LNCAP (cell line): ENCODE data around the gene PDE4C.

ENCODE experiments used
- CTCF ChIP-seq: fragments of 450-650 bp; IDR thresholded peaks from 2 replicates; pipeline ENCODE4 v1.5.1; 2017; ENCODE audit warnings: mild to moderate bottlenecking

The PDE4C gene

GRCh38 chr19:18225702-18226468 is at the start of gene PDE4C:
Gene PDE4C (minus strand): TSS chr19:18226438. CDS start chr19:18226415, 23 bp downstream.
- no peak for TF ChIP-seq CTCF

GRCh38 chr19:18274781-18275356 is 48.6 kb upstream of the PDE4C start:
- TF ChIP-seq CTCF: no peak

- TF ChIP-seq CTCF: no peak
Measured at GRCh38 chr19:18274219-18274780, 48.1 kb upstream of the PDE4C start, which contains the start of gene IQCN. Gene IQCN (minus strand): TSS chr19:18274452. CDS start chr19:18269478, 4,974 bp downstream.

- TF ChIP-seq CTCF: no peak
Measured at GRCh38 chr19:18273561-18274218, 47.5 kb upstream of the PDE4C start.

GRCh38 chr19:18271433-18271841 is 45.2 kb upstream of the PDE4C start:
- TF ChIP-seq CTCF: no peak

GRCh38 chr19:18270326-18270725 is 44.1 kb upstream of the PDE4C start:
- TF ChIP-seq CTCF: no peak

- TF ChIP-seq CTCF: no peak
Measured at GRCh38 chr19:18269070-18269723, 43.0 kb upstream of the PDE4C start.
